ENCODE measurements around the gene REXO1. TPM values are rescaled to one million over a fixed set of nuclear protein-coding genes. Genes with fewer than 3 reads are reported as not detected.

The REXO1 gene
- total RNA-seq, 1 experiment from 2014 or later, result 14.4 TPM

DNA sequence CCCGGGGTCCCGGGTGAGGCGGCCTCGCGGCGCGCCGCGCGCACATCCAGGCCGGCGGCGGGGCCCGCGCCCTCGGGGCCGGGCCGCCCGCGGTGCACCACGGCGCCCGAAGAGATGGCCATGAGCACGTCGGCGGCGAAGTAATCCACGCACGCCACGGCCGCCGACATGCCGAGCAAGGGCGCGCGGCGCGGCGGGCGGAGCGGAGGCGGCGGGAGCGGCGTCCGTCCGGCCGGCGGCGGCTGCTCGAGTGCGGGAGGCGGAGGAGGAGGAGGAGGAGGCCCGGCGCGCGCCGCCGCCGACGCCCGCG is 15.0 kb upstream of the REXO1 start, which contains the start of gene KLF16:
TSS of gene KLF16 (minus strand) at position 252 of the 310 bp plus-strand sequence. CDS start at position 170, 82 bp downstream.
- in situ Hi-C loops (cut with HindIII; ENCODE audit: low pct_unique_long_range_greater_than_20kb, low sequenced_read_pairs), result no loop called here
- DNase-seq (ENCODE audit: low read depth), result no peak

DNA sequence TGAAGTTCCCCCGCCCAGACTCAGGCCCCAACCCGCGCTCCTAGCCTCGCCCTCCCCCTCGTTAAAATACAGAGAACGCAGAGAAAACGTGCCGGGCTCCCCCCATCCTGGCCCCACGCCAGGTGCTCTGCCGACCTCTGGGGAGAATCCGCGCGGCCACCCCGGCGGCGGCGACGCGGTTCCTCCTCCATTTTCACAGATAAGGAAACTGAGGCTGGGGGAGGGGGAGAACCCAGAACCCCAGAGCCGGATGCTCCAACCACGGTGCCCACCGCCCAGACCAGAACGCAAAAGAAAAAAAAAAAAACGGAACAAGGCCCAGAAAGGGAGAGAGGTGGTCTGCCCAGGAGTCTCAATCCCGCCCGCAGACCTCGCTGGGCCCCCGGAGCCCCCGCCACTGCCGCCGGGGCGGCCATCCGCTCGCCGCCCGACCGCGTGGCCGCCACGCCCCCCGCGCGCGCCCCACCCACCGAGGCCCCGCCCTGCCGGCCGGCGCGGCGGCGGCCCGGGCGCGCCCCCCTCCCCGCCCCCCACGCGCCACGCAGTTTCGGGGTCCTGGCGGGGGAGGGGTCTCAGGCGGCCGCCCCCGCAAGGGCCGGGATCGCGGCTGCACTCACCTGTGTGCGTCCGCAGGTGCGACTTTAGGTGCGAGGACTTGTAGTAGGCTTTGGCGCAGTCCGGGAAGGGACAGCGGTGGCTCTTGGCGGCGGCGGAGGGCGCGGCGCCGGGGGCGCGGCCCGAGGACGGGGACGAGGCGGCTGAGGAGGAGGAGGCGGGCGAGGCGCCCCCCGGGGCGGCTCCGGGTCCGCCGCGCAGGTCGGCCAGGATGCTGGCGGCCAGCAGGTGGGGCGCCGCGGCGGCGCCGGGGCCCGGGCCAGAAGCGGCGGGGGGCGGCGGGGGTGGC is 14.4 kb upstream of the REXO1 start:
- in situ Hi-C loops (cut with HindIII; ENCODE audit: low pct_unique_long_range_greater_than_20kb, low sequenced_read_pairs), result no loop called here

DNA sequence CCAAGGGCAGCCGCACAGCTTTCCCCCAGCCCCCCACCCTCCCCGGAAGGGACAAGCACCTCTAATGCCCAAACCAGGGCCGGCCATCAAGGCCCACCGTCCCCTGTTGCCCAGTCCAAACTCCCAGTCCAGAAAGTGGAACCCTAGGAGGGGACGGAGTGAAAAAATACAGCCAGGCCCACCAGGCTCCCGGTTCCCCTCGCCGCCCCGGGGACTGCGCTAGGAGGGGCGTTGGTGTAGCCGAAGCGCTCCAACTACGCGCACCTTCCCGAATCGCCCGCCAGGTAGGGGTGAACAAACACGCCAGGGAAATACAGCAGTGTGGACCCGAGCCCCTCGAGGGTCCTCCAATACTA is 13.8 kb upstream of the REXO1 start:
- in situ Hi-C loops (cut with HindIII; ENCODE audit: low pct_unique_long_range_greater_than_20kb, low sequenced_read_pairs), result no loop called here

More for the DNA sequence above, 14.4 kb upstream of the REXO1 start:
- DNase-seq (ENCODE audit: low read depth), result no peak

DNA sequence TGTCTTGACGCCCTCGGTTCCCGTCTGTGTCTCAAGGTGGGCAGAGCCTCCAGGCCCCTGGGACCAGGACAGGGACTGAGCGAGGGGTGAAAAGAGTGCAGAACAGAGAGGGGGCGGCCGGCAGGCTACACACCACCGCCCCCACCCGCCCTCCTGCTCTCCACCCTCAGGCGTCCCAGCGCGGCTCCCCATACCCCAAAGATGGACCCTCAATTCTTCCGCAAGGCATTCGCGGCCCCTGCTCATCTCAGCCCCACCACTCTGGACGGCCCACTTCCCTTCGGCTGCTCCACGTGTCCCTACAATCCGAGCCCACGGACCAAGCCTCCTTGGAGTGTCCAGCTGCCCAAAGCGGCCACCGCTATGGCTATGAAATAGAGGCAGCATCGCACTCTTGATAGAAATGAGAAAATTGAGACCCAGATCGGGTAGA is 13.3 kb upstream of the REXO1 start:
- no peak for DNase-seq (ENCODE audit: low read depth)
- in situ Hi-C loops (cut with HindIII; ENCODE audit: low pct_unique_long_range_greater_than_20kb, low sequenced_read_pairs), result no loop called here

More for the DNA sequence above, 13.8 kb upstream of the REXO1 start:
- DNase-seq (ENCODE audit: low read depth), result no peak

DNA sequence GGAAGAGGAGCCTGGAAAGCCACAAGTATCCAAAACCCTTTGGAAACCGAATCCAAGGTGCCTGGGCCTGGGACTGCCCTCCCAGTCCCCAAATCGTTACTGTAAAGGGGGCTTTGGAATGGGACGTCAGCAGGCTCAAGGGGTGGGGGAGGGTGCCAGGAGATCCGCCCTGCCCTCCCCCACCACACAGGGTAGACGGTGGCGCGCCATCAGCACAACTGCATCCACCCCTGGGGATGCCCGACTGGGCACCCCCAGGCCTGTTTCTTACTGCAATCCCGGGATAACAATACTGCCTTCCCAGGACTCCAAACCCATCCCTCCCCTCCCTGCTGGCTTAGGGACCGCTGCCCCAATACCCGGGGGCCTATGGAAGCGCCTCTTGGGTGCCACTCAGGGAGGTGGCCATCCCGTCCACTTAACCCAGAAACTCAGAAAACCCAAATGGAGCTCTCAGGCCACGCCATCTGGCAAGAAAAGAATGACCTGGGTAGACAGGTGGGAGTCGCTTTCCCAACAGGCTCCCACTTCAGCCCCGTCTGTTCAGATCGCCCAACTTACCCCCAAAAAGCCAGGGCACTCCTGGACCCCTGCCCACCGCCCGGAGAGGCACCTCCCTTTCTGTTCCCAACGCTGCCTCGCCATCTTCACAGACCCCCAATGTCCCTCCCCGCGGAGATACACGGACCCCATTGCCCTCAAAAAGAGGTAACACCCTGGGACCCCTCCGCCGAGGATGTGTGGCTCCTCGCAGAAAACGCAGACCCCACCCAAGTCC is 12.7 kb upstream of the REXO1 start:
- in situ Hi-C loops (cut with HindIII; ENCODE audit: low pct_unique_long_range_greater_than_20kb, low sequenced_read_pairs), result no loop called here
- no peak for DNase-seq (ENCODE audit: low read depth)

GRCh38 chr19:1860042-1860775 is 11.9 kb upstream of the REXO1 start:
- DNase-seq (ENCODE audit: low read depth), result no peak
- in situ Hi-C loops (cut with HindIII; ENCODE audit: low pct_unique_long_range_greater_than_20kb, low sequenced_read_pairs), result no loop called here

GRCh38 chr19:1859331-1859781 is 11.1 kb upstream of the REXO1 start:
- in situ Hi-C loops (cut with HindIII; ENCODE audit: low pct_unique_long_range_greater_than_20kb, low sequenced_read_pairs), result no loop called here
- no peak for DNase-seq (ENCODE audit: low read depth)

- in situ Hi-C loops (cut with HindIII; ENCODE audit: low pct_unique_long_range_greater_than_20kb, low sequenced_read_pairs), result no loop called here
- no peak for DNase-seq (ENCODE audit: low read depth)
Measured at GRCh38 chr19:1858412-1859081, 10.3 kb upstream of the REXO1 start.

DNA sequence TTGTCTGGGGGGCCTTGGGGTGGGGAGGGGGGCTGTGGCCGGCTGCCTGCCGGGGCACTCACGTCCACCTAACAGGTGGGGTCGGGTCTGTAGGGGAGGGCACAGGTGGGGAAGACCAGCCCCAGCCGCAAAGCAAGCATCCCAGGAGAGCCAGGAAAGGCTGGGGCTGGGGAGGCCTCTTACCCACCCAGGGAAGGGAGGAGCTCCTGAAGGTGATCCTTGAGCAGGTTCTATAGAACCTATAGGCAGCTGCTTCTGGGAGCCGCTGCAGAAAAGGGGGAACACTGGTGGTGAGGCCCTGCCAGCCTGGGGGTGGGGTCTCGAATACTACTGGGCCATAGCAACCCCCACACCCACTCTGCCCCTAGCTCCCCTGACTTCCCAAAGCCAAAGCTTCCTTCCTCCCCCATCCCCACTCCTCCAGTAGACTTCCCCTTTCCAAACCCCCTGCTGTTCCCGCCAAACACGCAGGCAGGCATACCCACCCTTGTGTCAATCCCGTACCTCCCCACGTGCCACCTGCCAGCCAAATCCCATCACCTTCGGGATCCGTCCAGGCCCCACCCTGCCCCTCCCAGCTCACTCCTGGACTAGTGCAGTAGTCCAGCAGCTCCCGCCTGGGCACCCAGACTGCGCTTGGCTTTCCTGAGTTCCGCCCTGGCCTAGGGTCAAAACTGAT is 9.5 kb upstream of the REXO1 start:
- DNase-seq (ENCODE audit: low read depth), result no peak
- in situ Hi-C loops (cut with HindIII; ENCODE audit: low pct_unique_long_range_greater_than_20kb, low sequenced_read_pairs), result no loop called here

GRCh38 chr19:1856698-1857603 is 8.7 kb upstream of the REXO1 start:
- peak; percentile 39 for DNase-seq (ENCODE audit: low read depth)
- in situ Hi-C loops (cut with HindIII; ENCODE audit: low pct_unique_long_range_greater_than_20kb, low sequenced_read_pairs), result no loop called here

- DNase-seq (ENCODE audit: low read depth), result no peak
- in situ Hi-C loops (cut with HindIII; ENCODE audit: low pct_unique_long_range_greater_than_20kb, low sequenced_read_pairs), result no loop called here
Measured at GRCh38 chr19:1856345-1856697, 8.0 kb upstream of the REXO1 start.

GRCh38 chr19:1855828-1856255 is 7.6 kb upstream of the REXO1 start:
- DNase-seq (ENCODE audit: low read depth), result no peak
- in situ Hi-C loops (cut with HindIII; ENCODE audit: low pct_unique_long_range_greater_than_20kb, low sequenced_read_pairs), result no loop called here

DNA sequence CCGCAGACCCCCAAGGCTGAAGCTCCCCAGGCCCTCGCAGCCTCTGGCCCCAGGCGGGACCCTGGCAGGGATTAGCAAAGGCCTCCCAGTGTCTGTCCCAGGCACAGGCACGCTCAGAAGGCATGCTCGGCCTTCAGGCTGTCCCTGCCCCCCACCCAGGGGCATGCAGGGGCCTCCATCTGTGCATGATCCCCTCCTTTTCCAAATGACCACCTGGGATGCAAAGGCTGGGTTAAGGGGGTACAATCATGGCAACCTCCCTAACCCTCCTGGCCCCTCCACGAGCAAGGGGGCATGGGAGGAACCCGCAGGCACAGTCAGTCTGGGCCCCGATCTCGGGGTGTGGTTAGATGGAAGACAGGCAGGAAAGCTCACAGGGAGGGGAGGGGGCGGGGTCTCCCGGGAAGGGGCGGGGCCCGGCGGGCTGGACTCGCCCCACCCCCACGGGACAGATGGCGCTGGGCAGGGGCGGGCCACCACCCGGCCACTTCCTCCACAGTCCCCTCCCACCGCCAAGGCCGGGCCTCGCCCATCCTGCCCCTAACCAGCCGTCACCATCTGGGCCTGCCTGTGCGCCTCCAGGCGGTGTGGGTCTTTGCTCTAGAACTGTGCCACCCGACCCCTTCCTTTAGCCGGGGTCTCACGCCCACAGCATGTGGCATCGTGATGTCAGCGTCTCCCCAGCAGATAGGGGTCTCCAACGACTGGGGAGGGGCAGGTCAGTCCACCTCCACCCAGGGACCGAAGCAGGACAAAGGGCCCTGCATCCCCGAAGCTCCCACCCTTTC is 7.0 kb upstream of the REXO1 start:
- in situ Hi-C loops (cut with HindIII; ENCODE audit: low pct_unique_long_range_greater_than_20kb, low sequenced_read_pairs), result no loop called here

GRCh38 chr19:1854542-1855039 is 6.3 kb upstream of the REXO1 start:
- no peak for DNase-seq (ENCODE audit: low read depth)
- in situ Hi-C loops (cut with HindIII; ENCODE audit: low pct_unique_long_range_greater_than_20kb, low sequenced_read_pairs), result no loop called here

More for the DNA sequence above, 7.0 kb upstream of the REXO1 start:
- peak; percentile 53 for DNase-seq (ENCODE audit: low read depth)

DNA sequence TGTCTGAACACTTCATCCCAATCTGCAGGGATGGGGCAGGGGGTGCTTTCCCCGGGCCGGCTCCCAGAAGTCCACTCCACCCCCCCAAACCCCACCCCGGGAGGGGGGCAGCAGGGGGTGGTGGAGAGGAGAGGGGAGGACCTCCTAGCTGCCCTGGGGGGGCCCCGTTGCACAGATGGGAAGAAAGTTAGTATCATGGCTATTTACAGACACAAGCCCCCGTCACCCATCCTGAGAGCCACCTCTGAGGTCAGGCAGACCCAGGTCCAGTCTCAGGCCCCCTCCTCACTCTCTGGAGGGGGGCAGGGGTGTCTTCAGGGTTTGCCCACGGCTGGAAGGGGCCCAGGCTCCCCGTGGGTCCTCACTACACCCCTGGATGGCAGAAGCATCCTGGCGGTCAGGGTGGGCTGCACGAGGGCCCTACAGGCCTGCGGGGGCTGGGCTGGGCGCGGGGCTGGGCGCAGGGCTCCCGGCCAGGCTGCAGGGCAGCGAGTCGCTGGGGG is 5.8 kb upstream of the REXO1 start:
- no peak for DNase-seq (ENCODE audit: low read depth)

More for the DNA sequence above, 5.8 kb upstream of the REXO1 start:
- in situ Hi-C loops (cut with HindIII; ENCODE audit: low pct_unique_long_range_greater_than_20kb, low sequenced_read_pairs), result no loop called here
